Embryonic facial prominence (tissue), 1 donor: ENCODE measurements around the gene PRR32.
"Not testable (repeated sequence)": the region's sequence is repeated elsewhere in the genome, so short reads cannot be mapped to it uniquely, and the experiment has no call there.

Experiments
- DNase-seq: peaks from one replicate; pipeline ENCODE4 v3.0.0-alpha.2; 2016; ENCODE audit errors: extremely low spot score

The PRR32 gene

GRCh38 chrX:126819429-126819828, at the start of gene PRR32:
Gene PRR32, plus strand, starts transcription at chrX:126819729. Its CDS starts 115 bp downstream, at chrX:126819844.
- DNase-seq: no peak

GRCh38 chrX:126770179-126770578, 49.4 kb upstream of the PRR32 start:
- DNase-seq: no peak

- no peak for DNase-seq
Observed at GRCh38 chrX:126785539-126785938, 34.0 kb upstream of the PRR32 start.

GRCh38 chrX:126799059-126799458, 20.5 kb upstream of the PRR32 start:
- no peak for DNase-seq

- DNase-seq: not testable (repeated sequence)
Observed at GRCh38 chrX:126806784-126807183, 12.7 kb upstream of the PRR32 start.

GRCh38 chrX:126815806-126816205, 3.7 kb upstream of the PRR32 start:
- no peak for DNase-seq

- no peak for DNase-seq
Observed at GRCh38 chrX:126820700-126821420, 1.3 kb downstream of the PRR32 start.

GRCh38 chrX:126824338-126825007, 4.9 kb downstream of the PRR32 start:
- DNase-seq: no peak

- DNase-seq: no peak
Observed at GRCh38 chrX:126825566-126826193, 6.2 kb downstream of the PRR32 start.

- DNase-seq: no peak
Observed at GRCh38 chrX:126836186-126836585, 16.7 kb downstream of the PRR32 start.

GRCh38 chrX:126847143-126847542, 27.6 kb downstream of the PRR32 start:
- no peak for DNase-seq

- no peak for DNase-seq
Observed at GRCh38 chrX:126855839-126856524, 36.5 kb downstream of the PRR32 start.
